Measurements from ENCODE around the gene TTYH1.

Gene TTYH1

DNA sequence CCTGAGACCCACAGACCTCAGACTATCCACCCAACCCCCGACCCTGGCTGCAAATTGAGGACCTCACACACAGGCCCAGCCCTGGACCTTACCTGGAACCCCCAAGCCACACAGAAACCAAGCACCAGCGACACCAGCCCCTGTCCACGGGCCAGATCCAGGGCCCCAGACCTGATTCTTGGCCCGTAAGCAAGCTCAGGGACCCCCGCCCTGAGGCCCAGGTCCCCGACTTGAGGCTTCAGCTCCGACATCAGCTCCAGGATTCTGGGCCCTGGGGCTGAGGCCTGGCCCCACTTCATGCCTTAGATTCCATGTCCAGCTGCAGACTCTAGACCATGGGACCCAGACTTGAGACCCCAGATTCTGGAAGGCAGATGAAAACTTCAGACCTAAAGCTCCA, 6.3 kb downstream of the TTYH1 start:
- in situ Hi-C loops (cut with HindIII; ENCODE audit: low sequenced_read_pairs): no loop called here

GRCh38 chr19:54422136-54422535, 6.9 kb downstream of the TTYH1 start:
- in situ Hi-C loops (cut with HindIII; ENCODE audit: low sequenced_read_pairs): no loop called here

DNA sequence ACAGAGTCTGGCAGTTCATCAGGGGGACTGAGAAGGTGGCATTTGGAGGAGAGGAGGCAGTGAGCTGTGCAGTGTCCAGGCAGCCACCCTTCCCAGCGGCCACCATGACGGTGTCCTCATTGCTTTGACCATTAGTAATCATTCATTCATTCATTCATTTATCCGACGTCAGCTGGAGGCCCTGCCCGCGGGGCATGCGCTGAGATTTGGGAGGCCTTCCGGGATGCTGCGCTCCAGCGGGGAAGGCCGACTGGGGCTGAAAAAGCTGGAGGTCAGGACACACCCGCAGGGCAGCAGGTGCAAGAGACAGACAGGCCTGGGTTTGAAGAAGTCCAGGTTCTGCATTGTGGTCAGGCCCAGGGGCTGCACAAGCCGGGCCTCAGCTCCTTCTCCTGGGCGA, 8.9 kb downstream of the TTYH1 start:
- in situ Hi-C loops (cut with HindIII; ENCODE audit: low sequenced_read_pairs): no loop called here

DNA sequence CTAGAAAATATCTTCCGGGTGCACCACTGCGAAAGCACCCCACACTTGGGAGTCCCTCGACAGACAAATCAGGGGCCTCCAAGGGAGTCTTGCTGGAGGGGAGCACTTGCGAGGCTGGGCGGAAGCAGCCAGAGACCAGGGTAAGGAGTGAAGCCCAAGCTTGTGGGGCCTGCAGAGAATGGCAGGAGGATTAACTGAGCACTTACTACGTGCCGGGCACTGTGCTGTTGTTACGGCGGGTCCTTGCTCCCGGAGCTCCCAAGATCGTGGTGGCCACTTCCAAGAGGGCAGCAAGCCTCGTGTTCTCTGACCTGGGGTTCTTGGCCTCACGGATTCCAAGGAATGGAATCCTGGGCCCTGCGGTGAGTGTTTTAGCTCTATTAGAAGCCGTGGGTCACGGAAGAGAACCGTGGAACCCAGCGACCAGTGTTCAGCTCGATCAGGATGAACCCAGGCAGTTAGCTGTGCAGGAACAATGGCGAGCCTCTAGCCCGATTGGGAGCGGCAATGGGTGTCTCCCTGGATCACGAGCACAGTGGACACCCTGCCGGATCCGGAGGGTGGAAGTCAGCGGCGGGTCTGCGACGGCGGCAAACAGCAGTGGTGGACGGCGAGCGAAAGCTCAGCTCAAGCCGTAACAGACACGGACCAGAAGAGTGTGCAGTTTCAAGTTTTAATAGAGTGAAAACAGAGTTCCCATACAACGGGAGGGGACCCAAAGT, 9.6 kb downstream of the TTYH1 start:
- in situ Hi-C loops (cut with HindIII; ENCODE audit: low sequenced_read_pairs): no loop called here

DNA sequence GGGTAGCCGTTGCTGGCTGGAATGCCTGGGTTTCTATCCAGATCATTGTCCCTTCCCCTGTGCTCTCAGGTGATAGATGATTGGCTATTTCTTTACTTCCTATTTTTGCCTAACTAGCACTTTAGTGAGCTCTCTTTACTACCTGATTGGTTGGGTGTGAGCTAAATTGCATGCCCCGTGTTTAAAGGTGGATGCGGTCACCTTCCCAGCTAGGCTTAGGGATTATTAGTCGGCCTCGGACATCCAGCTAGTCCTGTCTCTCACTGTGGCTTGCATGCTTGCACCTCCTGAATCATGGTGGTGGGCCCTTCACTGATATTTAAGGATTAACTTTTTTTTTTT, 10.1 kb downstream of the TTYH1 start:
- in situ Hi-C loops (cut with HindIII; ENCODE audit: low sequenced_read_pairs): no loop called here

DNA sequence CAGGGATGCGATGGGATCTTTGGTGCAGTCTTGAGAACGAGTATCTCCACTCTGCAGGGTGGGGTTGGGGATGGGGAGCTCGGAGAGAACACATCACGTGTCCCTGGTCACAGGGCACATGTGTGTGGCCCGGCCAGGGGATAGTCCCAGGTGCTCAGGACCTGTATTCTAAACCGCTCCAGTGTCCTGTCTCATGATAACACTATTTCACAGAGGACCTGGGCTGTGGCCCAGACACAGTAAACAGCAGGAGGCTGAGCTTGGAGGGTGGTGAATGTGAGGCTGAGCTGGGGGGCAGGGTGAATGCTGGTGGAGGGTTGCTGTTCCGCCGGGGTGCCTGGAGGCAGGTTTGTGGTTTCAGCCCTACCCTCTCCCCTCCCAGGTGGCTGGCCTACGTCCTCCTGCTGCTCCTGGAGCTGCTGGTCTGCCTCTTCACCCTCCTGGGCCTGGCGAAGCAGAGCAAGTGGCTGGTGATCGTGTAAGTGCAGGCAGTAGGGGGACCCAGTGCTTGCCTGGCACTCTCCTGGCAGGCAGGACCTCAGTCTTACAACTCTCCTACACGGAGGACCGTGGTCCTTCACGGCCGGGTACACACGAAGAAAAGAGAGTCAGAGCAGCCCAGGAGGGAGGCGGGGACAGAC, 11.1 kb downstream of the TTYH1 start:
- in situ Hi-C loops (cut with HindIII; ENCODE audit: low sequenced_read_pairs): no loop called here

DNA sequence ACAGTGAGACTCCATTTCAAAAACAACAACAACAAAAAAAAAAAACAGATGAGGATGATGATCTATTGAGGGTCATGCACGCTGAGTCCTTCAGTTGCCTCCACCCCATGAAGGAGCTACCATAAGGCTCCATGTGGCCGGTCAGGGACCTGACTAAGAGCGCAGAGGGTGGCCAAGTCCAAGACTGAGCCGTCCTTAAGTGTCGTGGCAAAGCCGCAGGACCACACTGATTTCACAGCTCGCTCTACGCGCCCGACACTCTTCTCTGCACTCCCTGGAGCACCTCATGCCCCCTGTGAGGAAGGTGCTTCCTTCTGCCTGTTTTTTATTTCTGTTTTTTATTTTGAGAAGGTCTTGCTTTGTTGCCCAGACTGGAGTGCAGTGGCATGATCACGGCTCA, 12.3 kb downstream of the TTYH1 start:
- in situ Hi-C loops (cut with HindIII; ENCODE audit: low sequenced_read_pairs): no loop called here

GRCh38 chr19:54428323-54429175, 13.3 kb downstream of the TTYH1 start:
- in situ Hi-C loops (cut with HindIII; ENCODE audit: low sequenced_read_pairs): no loop called here

DNA sequence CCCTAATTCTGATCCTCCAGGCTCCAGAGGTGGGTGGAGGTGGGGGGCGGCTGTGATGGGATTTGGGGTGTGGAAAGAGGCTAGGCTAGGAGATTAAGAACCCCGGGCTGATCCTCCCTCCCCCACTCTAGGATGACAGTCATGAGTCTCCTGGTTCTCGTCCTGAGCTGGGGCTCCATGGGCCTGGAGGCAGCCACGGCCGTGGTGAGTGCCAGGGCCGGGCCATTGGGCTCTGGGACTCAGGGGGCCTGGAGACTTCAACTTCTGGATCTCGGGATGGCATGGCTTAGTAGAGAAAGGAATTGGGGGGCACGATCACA, 13.9 kb downstream of the TTYH1 start:
- in situ Hi-C loops (cut with HindIII; ENCODE audit: low sequenced_read_pairs): no loop called here

DNA sequence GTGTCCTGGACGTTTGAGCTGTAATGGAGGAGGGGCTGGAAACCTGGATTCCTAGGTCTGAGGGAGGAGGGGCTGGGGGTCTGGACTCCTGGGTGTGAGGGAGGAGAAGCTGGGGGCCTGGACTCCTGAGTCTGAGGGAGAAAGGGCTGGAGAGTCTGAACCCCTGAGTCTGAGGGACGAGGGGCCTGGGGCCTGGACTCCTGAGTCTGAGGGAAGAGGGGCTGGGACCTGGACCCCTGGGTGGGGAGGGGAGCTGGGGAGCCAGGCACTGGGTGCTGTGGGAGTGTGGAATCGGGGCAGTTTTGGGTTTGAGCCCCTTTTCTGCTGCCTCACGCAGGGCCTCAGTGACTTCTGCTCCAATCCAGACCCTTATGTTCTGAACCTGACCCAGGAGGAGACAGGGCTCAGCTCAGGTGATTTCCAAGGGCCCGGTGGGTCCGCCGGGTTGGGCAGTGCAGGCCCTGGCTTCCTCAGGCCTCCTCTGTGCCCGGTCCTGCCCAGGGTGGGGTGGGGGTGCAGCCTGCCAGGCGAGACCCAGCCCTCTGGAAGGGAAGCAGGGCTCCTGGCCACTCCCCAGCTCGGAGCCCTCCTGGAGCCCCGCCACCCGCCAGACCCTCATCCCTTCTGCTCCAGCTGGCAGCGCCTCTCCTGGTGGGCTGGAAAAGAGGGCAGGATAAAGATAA, 14.4 kb downstream of the TTYH1 start:
- in situ Hi-C loops (cut with HindIII; ENCODE audit: low sequenced_read_pairs): no loop called here

- in situ Hi-C loops (cut with HindIII; ENCODE audit: low sequenced_read_pairs): no loop called here
Measured at GRCh38 chr19:54430306-54431254, 15.3 kb downstream of the TTYH1 start.

- in situ Hi-C loops (cut with HindIII; ENCODE audit: low sequenced_read_pairs): no loop called here
Measured at GRCh38 chr19:54431255-54431838, 16.1 kb downstream of the TTYH1 start.

GRCh38 chr19:54432144-54432738, 17.0 kb downstream of the TTYH1 start:
- in situ Hi-C loops (cut with HindIII; ENCODE audit: low sequenced_read_pairs): no loop called here

DNA sequence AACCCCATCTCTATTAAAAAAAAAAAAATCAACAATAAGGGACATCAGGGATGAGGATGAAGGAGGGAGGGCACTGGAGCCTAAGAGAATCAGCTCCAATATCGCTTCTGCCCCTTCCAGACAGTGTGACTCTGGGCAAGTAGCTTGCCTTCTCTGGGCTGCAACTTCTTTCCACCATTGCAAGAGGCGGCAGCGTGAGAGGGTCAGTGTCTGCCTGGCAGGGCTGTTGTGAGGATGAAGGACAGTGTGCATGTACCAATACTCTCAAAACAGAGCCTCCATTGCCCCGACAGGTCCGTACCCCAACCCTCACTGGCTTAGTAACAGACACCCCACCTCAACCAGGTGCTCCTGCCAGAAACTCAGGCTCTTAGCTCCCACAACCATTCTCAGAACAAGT, 18.4 kb downstream of the TTYH1 start:
- in situ Hi-C loops (cut with HindIII; ENCODE audit: low sequenced_read_pairs): no loop called here

DNA sequence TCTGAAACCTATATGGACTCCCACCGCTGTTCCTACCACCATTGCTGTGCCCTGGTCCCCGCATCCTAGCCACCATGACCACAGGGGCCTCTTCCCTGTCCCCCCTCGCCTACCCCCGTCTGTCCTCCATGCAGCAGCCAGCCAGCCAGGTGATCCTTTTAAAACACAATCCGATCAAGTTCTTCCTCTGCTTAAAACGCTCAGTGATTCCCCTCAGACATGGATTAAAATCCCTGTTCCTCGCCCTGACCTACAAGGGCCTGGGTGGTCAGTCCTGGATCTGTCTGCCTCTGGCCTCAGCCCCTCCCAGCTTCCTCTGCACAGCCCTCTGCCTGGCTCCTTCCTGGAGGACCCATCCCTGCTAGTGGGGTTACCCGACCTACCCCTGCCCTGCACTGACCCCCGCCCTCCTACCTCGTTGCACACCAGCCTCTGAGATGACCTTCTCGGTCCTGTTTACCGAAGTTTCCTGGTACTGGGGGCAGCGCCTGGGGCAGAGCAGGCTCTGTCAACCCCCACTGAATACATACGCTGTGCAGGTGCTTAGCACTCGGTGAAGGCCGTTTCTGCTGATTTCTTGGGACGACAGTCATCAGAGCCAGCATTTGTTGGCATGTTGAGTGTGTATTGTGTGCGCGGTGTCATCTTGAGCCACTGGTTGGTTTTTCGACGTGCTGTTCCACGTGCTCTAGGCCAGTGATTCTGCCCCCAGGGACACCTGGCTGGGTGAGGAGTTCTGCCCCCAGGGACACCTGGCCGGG, 19.0 kb downstream of the TTYH1 start:
- in situ Hi-C loops (cut with HindIII; ENCODE audit: low sequenced_read_pairs): no loop called here

DNA sequence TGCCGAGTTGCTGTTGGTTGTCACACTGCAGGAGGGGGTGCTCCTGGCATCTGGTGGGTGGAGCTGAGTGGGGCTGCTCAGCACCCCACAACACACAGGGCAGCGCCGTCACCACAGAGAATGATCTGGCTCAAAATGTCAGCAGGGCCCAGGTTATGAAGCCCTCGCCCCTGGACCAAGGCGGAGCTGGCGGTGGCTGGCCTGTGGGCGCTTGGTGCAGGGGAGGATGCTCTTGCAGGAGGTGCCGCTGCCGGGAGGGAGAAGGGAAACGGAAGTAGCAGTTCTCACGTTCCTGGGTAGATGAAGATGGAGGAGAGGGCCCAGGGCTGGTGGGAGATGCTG, 19.6 kb downstream of the TTYH1 start:
- in situ Hi-C loops (cut with HindIII; ENCODE audit: low sequenced_read_pairs): no loop called here

GRCh38 chr19:54435551-54436016, 20.3 kb downstream of the TTYH1 start:
- in situ Hi-C loops (cut with HindIII; ENCODE audit: low sequenced_read_pairs): no loop called here

DNA sequence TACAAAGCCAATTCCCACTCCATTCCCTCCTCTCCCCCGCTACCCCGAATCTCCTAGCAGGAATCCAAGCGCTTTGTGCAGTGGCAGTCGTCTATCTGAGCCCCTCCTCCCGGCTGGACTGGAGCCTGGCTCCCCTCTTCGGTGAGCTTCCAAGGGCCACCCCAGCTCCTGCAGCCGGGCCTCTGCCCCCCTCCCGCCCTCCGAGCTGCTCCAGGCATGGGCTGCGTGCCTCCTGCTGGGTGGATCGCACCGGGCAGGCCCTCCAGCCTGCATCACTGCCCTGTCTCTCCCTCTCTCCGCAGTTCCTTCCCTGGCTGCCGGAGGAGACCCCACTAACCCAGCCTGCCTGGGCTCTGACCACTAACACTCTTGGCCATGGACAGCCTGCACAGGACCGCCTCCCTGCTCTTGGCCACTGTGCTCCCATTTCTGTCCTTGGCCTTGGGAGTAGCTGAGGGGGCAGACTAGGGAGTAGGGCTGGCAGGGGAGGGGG, 20.8 kb downstream of the TTYH1 start:
- in situ Hi-C loops (cut with HindIII; ENCODE audit: low sequenced_read_pairs): no loop called here

Measured in DLD1 (cell line).